HEK293 (cell line): ENCODE results near the gene GNLY.

Experiments used
- CTCF ChIA-PET: fragments of 350-600 bp; formaldehyde crosslinking; extraction: SDS; loops from one replicate; lab custom pipeline; 2021; ENCODE audit warnings: antibody characterized with exemption; lab: Yijun Ruan, JAX
- POLR2A ChIA-PET: fragments of 300-600 bp; formaldehyde crosslinking; extraction: SDS; loops from one replicate; lab custom pipeline; 2020; ENCODE audit warnings: antibody characterized with exemption, inconsistent platforms; lab: Yijun Ruan, JAX
- H3K27ac ChIP-seq: fragments of 200-500 bp; sonication (Bioruptor generic); 2 replicates; pipeline ENCODE4 v1.5.1; 2014; ENCODE audit warnings: low read depth, low read length, control low read depth, inconsistent platforms; ENCODE audit errors: extremely low read depth
- H3K36me3 ChIP-seq, 2 experiments: fragments of 200-500 bp in 1 of 2; sonication (Bioruptor generic) in 1 of 2; 1 replicate in 1 of 2; 2 replicates in 1 of 2; pipeline ENCODE4 v1.5.1; 2014 to 2017; ENCODE audit warnings: inconsistent platforms in 2 of 2, low read length in 2 of 2; ENCODE audit not compliant: control insufficient read depth in 2 of 2, insufficient read depth in 1 of 2
- H3K4me1 ChIP-seq: fragments of 200-500 bp; sonication (Bioruptor generic); 2 replicates; pipeline ENCODE4 v1.5.1; 2014; ENCODE audit warnings: mild to moderate bottlenecking, low read length, inconsistent platforms; ENCODE audit not compliant: control insufficient read depth, insufficient read depth
- H3K4me3 ChIP-seq: 2 replicates; pipeline ENCODE4 v1.5.1; 2011; ENCODE audit warnings: low read depth, mild to moderate bottlenecking, control low read depth, low read length, moderate library complexity
- H3K9me3 ChIP-seq: fragments of 200-500 bp; sonication (Bioruptor generic); 2 replicates; pipeline ENCODE4 v1.5.1; 2014; ENCODE audit warnings: low read depth, low read length, inconsistent platforms; ENCODE audit not compliant: control insufficient read depth, insufficient read depth
- GLIS2 ChIP-seq: fragments of 450-650 bp; formaldehyde crosslinking; IDR thresholded peaks from 2 replicates; pipeline ENCODE4 v1.5.1; 2016; ENCODE audit warnings: missing biosample characterization, missing genetic modification characterization
- PRDM4 ChIP-seq: fragments of 450-650 bp; formaldehyde crosslinking; IDR thresholded peaks from 2 replicates; pipeline ENCODE4 v1.5.1; 2017; ENCODE audit warnings: missing biosample characterization, missing genetic modification characterization
- ZBTB48 ChIP-seq: fragments of 450-650 bp; formaldehyde crosslinking; IDR thresholded peaks from 2 replicates; pipeline ENCODE4 v1.5.1; 2016; ENCODE audit warnings: missing biosample characterization, missing genetic modification characterization
- ZBTB49 ChIP-seq: fragments of 450-650 bp; formaldehyde crosslinking; IDR thresholded peaks from 2 replicates; pipeline ENCODE4 v1.5.1; 2016; ENCODE audit warnings: missing biosample characterization, missing genetic modification characterization, low read depth
- ZNF140 ChIP-seq: fragments of 450-650 bp; formaldehyde crosslinking; IDR thresholded peaks from 2 replicates; pipeline ENCODE4 v1.5.1; 2016; ENCODE audit warnings: missing biosample characterization, missing genetic modification characterization
- ZNF148 ChIP-seq: fragments of 450-650 bp; formaldehyde crosslinking; IDR thresholded peaks from 2 replicates; pipeline ENCODE4 v1.5.0; 2017; ENCODE audit warnings: missing biosample characterization, missing genetic modification characterization, borderline replicate concordance
- ZNF18 ChIP-seq: fragments of 450-650 bp; formaldehyde crosslinking; IDR thresholded peaks from 2 replicates; pipeline ENCODE4 v1.5.1; 2016; ENCODE audit warnings: missing biosample characterization, missing genetic modification characterization
- ZNF23 ChIP-seq: fragments of 450-650 bp; formaldehyde crosslinking; IDR thresholded peaks from 2 replicates; pipeline ENCODE4 v1.5.1; 2016; ENCODE audit warnings: missing biosample characterization, missing genetic modification characterization, borderline replicate concordance
- ZNF280D ChIP-seq: fragments of 450-650 bp; formaldehyde crosslinking; IDR thresholded peaks from 2 replicates; pipeline ENCODE4 v1.5.1; 2016; ENCODE audit warnings: missing biosample characterization, missing genetic modification characterization
- ZNF341 ChIP-seq: fragments of 450-650 bp; formaldehyde crosslinking; IDR thresholded peaks from 2 replicates; pipeline ENCODE4; 2016; ENCODE audit warnings: low read depth, missing biosample characterization, missing genetic modification characterization
- ZNF423 ChIP-seq: fragments of 450-650 bp; formaldehyde crosslinking; IDR thresholded peaks from 2 replicates; pipeline ENCODE4 v1.5.1; 2016; ENCODE audit warnings: missing biosample characterization, missing genetic modification characterization
- ZNF626 ChIP-seq: fragments of 450-650 bp; sonication (Bioruptor Pico); formaldehyde crosslinking; IDR thresholded peaks from 2 replicates; pipeline ENCODE4 v1.5.1; 2018; ENCODE audit warnings: missing biosample characterization, missing genetic modification characterization, inconsistent platforms
- ZNF645 ChIP-seq: fragments of 450-650 bp; formaldehyde crosslinking; IDR thresholded peaks from 2 replicates; pipeline ENCODE4; 2016; ENCODE audit warnings: missing biosample characterization, missing genetic modification characterization
- ZNF677 ChIP-seq: fragments of 450-650 bp; IDR thresholded peaks from 2 replicates; pipeline ENCODE4 v1.5.0; 2018; ENCODE audit warnings: missing biosample characterization, mild to moderate bottlenecking, missing genetic modification characterization, moderate library complexity

GNLY gene

GRCh38 chr2:85745619-85746018 is 51.5 kb downstream of the GNLY start (continued):
- TF ChIP-seq PRDM4 (tag by site-specific recombination) (no peak), ZNF280D (tag by site-specific recombination) (no peak), ZNF148 (tag by site-specific recombination) (no peak), GLIS2 (tag by site-specific recombination) (no peak), ZNF677 (tag by site-specific recombination) (no peak), ZNF423 (tag by site-specific recombination) (no peak)
- TF ChIP-seq, all 188 proteins: peak for 0

- POLR2A ChIA-PET: interaction anchor here (0.6 kb wide), 2 partner anchors 26 to 198 kb away, joined by 3 read pairs; no protein-coding TSS in a partner anchor
- H3K27ac ChIP-seq: no peak overlapping the region
Observed at GRCh38 chr2:85746321-85747004, 52.3 kb downstream of the GNLY start.

More at GRCh38 chr2:85746321-85747004, 52.3 kb downstream of the GNLY start:
- H3K36me3 ChIP-seq: no peaks in the 10 kb centered on the region
- H3K4me1 ChIP-seq: peaks cover 8% of the 10 kb centered on the region
- CTCF ChIA-PET: interaction anchor here (0.6 to 2.0 kb wide), 7 partner anchors 11 to 153 kb away, joined by 3 to 8 read pairs (median 3); no protein-coding TSS in a partner anchor
- no peaks in the 10 kb centered on the region for H3K9me3 ChIP-seq
- H3K4me3 ChIP-seq: no peak overlapping the region
- no peak for TF ChIP-seq ZNF140 (tag by site-specific recombination)
- no peak for TF ChIP-seq ZBTB48 (tag by site-specific recombination)
- no peak for TF ChIP-seq ZNF645
- TF ChIP-seq ZNF18: no peak
- TF ChIP-seq ZBTB49 (tag by site-specific recombination): no peak
- no peak for TF ChIP-seq ZNF626
- TF ChIP-seq ZNF341 (tag by site-specific recombination): no peak
- TF ChIP-seq ZNF23 (tag by site-specific recombination): no peak
